ENCODE data around the gene TIAM1.

Gene TIAM1

GRCh38 chr21:31257265-31257664 lies 86.8 kb downstream of the TIAM1 start:
- H3K4me2 ChIP-seq (ENCODE audit: low read depth, low read length, poor library complexity, severe bottlenecking) = no peak overlapping the region
- H3K27ac ChIP-seq (ENCODE audit: low read depth, low read length) = no peak overlapping the region
- H3K36me3 ChIP-seq (ENCODE audit: low read length) = no peaks in the 10 kb centered on the region
- H3K4me3 ChIP-seq (ENCODE audit: insufficient read depth, low read length, poor library complexity, severe bottlenecking) = no peak overlapping the region
- TF ChIP-seq CTCF (IDR thresholded peaks at IDR 0.05; ENCODE audit: insufficient read depth, low read length, poor library complexity, severe bottlenecking) = no peak
- TF ChIP-seq EZH2phosphoT487 (conservative IDR thresholded peaks at IDR 0.05; ENCODE audit: low read length) = no peak
- H3F3A ChIP-seq (ENCODE audit: insufficient read depth) = no peaks in the 10 kb centered on the region
- H3K79me2 ChIP-seq (ENCODE audit: insufficient read depth, low read length) = no peaks in the 10 kb centered on the region; the same call in 1 of the 2 replicates
- no peaks in the 10 kb centered on the region for H3K9me3 ChIP-seq (ENCODE audit: insufficient read depth, low read length)
- no peak overlapping the region for H3K9ac ChIP-seq (ENCODE audit: low read length)
- no peak overlapping the region for H2AFZ ChIP-seq (ENCODE audit: low read depth, low read length, severe bottlenecking)
- H3K27me3 ChIP-seq (ENCODE audit: low read length) = no peaks in the 10 kb centered on the region
- H4K20me1 ChIP-seq (ENCODE audit: low read depth, low read length) = no peaks in the 10 kb centered on the region
- H3K9me2 ChIP-seq (replicated peaks; ENCODE audit: insufficient read depth, low read length) = no peaks in the 10 kb centered on the region

GRCh38 chr21:31255896-31256295 lies 88.2 kb downstream of the TIAM1 start:
- no peak overlapping the region for H3K27ac ChIP-seq (ENCODE audit: low read depth, low read length)
- no peaks in the 10 kb centered on the region for H3K36me3 ChIP-seq (ENCODE audit: low read length)
- no peak for TF ChIP-seq CTCF (IDR thresholded peaks at IDR 0.05; ENCODE audit: insufficient read depth, low read length, poor library complexity, severe bottlenecking)
- TF ChIP-seq EZH2phosphoT487 (conservative IDR thresholded peaks at IDR 0.05; ENCODE audit: low read length) = no peak
- H3K4me2 ChIP-seq (ENCODE audit: low read depth, low read length, poor library complexity, severe bottlenecking) = no peak overlapping the region
- H3F3A ChIP-seq (ENCODE audit: insufficient read depth) = no peaks in the 10 kb centered on the region
- H3K27me3 ChIP-seq (ENCODE audit: low read length) = no peaks in the 10 kb centered on the region
- H3K9me3 ChIP-seq (ENCODE audit: insufficient read depth, low read length) = no peaks in the 10 kb centered on the region
- H3K9ac ChIP-seq (ENCODE audit: low read length) = no peak overlapping the region
- no peak overlapping the region for H3K4me3 ChIP-seq (ENCODE audit: insufficient read depth, low read length, poor library complexity, severe bottlenecking)
- no peaks in the 10 kb centered on the region for H4K20me1 ChIP-seq (ENCODE audit: low read depth, low read length)
- no peaks in the 10 kb centered on the region for H3K9me2 ChIP-seq (replicated peaks; ENCODE audit: insufficient read depth, low read length)
- no peaks in the 10 kb centered on the region; the same call in 1 of the 2 replicates for H3K79me2 ChIP-seq (ENCODE audit: insufficient read depth, low read length)
- H2AFZ ChIP-seq (ENCODE audit: low read depth, low read length, severe bottlenecking) = no peak overlapping the region

- Histone ChIP-seq H3K9me3 (ENCODE audit: insufficient read depth, low read length) (no peaks in the 10 kb centered on the region), H3K9me2 (replicated peaks; ENCODE audit: insufficient read depth, low read length) (no peaks in the 10 kb centered on the region), H3K27ac (ENCODE audit: low read depth, low read length) (no peak overlapping the region), H2AFZ (ENCODE audit: low read depth, low read length, severe bottlenecking) (no peak overlapping the region), H3F3A (ENCODE audit: insufficient read depth) (no peaks in the 10 kb centered on the region), H3K79me2 (ENCODE audit: insufficient read depth, low read length) (no peaks in the 10 kb centered on the region; the same call in 1 of the 2 replicates), H3K4me2 (ENCODE audit: low read depth, low read length, poor library complexity, severe bottlenecking) (no peak overlapping the region), H3K4me3 (ENCODE audit: insufficient read depth, low read length, poor library complexity, severe bottlenecking) (no peak overlapping the region), H3K9ac (ENCODE audit: low read length) (no peak overlapping the region), H3K36me3 (ENCODE audit: low read length) (no peaks in the 10 kb centered on the region), H4K20me1 (ENCODE audit: low read depth, low read length) (no peaks in the 10 kb centered on the region), H3K27me3 (ENCODE audit: low read length) (no peaks in the 10 kb centered on the region)
- no peak for TF ChIP-seq CTCF (IDR thresholded peaks at IDR 0.05; ENCODE audit: insufficient read depth, low read length, poor library complexity, severe bottlenecking)
- no peak for TF ChIP-seq EZH2phosphoT487 (conservative IDR thresholded peaks at IDR 0.05; ENCODE audit: low read length)
These were observed 89.0 kb downstream of the TIAM1 start for GRCh38 chr21:31255036-31255435.

All from SU-DHL-6 (cell line).